Activated CD4-positive, alpha-beta T cell treated with anti-CD3 and anti-CD28 coated beads, Interleukin-2, amount 50 U/mL, for 48 hours (primary cell): ENCODE measurements around the gene RPL7L1.
"Not testable (repeated sequence)": the region's sequence is repeated elsewhere in the genome, so short reads cannot be mapped to it uniquely, and the experiment has no call there.

Experiments used
- DNase-seq, 2 experiments: peaks; one replicate each; pipeline ENCODE4 v3.0.0-alpha.2; 2020

The RPL7L1 gene

GRCh38 chr6:42891199-42891722 lies 11.8 kb downstream of the RPL7L1 start:
- no peak for DNase-seq

GRCh38 chr6:42894041-42894828 lies 14.8 kb downstream of the RPL7L1 start:
- not testable (repeated sequence) for DNase-seq

DNA sequence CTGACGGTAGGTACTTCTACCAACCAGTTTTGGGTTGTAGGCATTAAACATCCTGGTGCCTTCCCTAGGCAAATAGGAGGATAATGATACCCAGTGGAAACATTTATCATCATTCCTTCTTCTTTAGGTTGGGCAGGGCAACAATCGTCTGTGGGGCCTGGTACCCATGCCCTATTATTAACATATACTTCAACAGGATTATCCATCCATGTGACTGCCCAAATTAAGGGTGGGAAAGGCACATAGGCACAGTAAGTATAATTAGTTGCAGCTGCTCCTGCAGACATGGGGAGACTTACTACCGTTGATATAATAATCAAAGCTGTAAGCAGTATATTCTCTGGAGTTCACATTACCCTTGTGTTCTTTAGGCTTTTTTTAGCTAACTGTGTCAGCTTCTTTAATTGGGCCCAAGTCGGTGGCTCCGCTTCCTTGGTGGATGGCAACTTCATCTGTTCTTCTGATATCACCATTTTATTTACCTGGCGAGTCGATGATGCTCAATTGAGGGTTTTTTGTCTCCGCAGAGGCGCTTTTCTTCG lies 16.8 kb downstream of the RPL7L1 start:
- no peak for DNase-seq

DNA sequence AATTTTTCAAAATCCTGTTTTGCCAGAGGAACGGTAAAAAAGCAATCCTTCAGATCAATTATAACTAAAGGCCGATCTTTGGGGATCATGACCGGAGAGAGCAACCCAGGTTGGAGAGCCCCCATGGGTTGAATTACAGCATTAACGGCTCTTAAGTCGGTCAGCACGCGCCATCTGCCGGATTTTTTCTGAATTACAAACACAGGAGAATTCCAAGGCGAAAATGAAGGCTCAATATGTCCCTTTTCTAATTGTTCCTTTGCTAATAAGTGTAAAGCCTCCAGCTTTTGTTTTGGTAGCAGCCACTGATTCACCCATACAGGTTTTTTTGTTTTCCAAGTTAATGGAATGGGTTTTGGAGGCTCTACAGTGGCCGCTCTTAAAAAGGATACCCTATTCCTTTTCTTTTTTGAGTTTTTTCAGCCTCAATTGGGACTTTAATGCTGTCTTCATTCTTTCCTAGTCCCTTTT lies 19.5 kb downstream of the RPL7L1 start:
- peak; percentile 70 to 76 for DNase-seq

DNA sequence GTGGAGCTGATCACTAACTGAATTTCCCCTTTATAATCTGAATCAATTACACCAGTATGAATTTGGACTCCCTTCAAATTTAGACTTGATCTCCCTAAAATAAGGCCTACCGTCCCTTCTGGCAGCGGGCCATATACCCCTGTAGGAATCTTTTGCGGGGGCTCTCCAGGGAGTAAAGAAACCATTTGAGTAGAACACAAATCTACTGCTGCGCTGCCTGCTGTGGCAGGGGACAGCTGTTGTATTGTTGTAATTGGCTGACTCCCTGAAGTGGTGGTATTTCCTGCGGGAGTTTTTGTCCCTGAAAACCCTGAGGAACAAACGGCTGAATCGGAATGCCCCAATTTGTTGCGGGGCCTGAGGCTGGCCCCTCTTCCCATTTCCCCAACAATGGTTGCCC lies 20.5 kb downstream of the RPL7L1 start:
- no peak for DNase-seq

DNA sequence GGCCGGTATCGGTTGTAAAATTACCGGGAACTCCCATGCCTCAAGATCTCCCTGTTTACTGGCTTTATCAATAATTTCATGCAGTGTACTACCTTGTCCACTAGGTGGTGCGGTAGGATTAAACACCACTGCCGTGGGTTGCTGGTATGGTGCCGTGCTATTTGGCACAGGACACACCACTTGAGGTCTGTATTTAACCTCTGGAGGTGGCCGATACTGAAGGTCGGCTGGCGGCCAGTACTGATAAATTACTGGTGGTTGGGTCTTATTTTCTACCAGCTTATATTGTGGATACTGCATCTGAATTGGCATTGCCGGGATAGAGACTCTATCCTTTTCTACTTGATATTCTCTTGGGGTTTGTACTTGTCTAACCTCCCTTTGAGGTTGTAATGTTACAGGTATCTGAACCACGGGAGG lies 22.1 kb downstream of the RPL7L1 start:
- peak; percentile 57 to 70 for DNase-seq

DNA sequence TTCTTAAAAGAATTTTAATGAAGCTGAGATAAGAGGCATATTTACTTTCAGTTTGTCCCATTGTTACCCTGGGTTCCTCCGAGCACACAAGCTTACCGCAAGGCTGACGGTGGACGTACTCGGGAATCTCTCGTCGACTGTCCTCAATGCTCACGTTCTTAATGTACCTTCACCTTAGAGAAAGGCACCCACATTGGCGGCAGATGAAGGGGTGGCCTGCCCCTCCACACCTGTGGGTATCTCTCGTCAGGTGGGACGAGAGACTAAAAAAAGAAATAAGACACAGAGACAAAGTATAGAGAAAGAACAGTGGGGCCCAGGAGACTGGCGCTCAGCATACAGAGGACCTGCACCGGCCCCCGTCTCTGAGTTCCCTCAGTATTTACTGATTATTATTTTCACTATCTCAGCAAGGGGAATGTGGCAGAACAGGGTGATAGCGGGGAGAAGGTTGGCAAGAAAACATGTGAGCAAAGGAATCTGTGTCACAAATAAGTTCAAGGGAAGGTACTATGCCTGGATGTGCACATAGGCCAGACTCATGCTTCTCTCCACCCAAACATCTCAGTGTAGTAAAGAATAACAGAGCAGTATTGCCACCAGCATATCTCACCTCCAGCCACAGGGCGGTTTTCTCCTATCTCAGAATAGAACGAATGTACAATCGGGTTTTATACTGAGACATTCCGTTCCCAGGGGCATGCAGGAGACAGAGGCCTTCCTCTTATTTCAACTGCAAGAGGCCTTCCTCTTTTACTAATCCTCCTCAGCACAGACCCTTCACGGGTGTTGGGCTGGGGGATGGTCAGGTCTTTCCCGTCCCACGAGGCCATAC lies 23.2 kb downstream of the RPL7L1 start:
- not testable (repeated sequence) for DNase-seq

GRCh38 chr6:42904467-42904866 lies 25.1 kb downstream of the RPL7L1 start:
- no peak for DNase-seq

- no peak for DNase-seq
Observed at GRCh38 chr6:42907336-42907735, 27.9 kb downstream of the RPL7L1 start.

GRCh38 chr6:42909835-42910234 lies 30.4 kb downstream of the RPL7L1 start:
- DNase-seq, result no peak

- DNase-seq, result no peak
Observed at GRCh38 chr6:42911171-42912021, 32.0 kb downstream of the RPL7L1 start.

GRCh38 chr6:42914546-42914945 lies 35.1 kb downstream of the RPL7L1 start:
- no peak for DNase-seq

GRCh38 chr6:42915732-42916131 lies 36.3 kb downstream of the RPL7L1 start, which contains the start of gene PTCRA:
PTCRA (plus strand) TSS chr6:42916053; CDS start chr6:42916070, 17 bp downstream.
- DNase-seq, result no peak

DNA sequence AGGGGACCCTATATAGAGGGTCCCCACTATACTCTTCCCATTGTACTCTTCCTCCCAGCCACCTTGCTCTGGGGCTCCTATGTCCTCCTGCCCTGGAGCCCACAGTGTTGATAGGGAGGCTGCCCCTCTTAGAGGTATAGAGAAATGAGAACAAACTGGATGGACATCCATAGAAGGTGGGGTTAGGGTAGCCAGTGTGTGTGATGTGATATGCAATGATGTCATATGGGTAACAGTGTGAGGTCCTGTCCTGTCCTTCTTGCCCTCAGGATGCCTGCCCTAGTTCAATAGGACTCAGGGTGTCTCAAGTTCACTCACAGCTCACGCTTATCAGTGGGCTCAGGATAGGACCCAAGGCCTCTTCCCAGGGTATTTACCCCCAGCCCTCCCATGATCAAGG lies 36.9 kb downstream of the RPL7L1 start:
- DNase-seq, result no peak

DNA sequence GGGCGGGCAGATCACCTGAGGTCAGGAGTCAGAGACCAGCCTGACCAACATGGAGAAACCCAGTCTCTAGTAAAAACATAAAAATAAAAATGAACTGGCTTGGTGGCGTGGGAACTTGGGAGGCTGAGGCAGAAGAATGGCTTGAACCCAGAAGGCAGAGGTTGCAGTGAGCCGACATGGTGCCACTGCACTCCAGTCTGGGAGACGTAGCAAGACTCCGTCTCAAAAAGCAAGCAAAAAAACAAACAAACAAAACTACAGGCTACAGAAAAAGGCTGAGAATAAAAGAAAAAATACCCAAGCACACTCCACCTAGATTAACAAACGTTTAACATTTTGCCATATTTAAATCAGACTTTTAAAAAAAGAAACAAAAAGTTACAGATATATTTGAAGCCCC lies 42.4 kb downstream of the RPL7L1 start:
- DNase-seq, result no peak

GRCh38 chr6:42923666-42924065 lies 44.2 kb downstream of the RPL7L1 start:
- no peak for DNase-seq

DNA sequence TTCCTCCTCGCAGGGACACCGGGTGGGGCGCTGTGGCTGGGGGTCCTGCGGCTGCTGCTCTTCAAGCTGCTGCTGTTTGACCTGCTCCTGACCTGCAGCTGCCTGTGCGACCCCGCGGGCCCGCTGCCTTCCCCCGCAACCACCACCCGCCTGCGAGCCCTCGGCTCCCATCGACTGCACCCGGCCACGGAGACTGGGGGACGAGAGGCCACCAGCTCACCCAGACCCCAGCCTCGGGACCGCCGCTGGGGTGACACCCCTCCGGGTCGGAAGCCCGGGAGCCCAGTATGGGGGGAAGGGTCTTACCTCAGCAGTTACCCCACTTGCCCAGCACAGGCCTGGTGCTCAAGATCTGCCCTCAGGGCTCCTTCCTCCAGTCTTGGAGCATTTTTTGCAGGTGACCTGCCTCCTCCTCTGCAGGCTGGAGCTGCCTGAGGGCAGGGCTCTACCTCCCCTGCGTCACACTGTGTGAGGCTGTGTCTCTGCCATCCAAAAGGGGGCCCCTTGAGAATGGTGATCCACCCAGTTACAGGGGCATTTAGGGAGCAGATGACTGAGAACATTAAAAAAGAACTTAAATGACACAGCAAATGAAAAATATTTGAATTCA lies 45.9 kb downstream of the RPL7L1 start:
- DNase-seq, result no peak

DNA sequence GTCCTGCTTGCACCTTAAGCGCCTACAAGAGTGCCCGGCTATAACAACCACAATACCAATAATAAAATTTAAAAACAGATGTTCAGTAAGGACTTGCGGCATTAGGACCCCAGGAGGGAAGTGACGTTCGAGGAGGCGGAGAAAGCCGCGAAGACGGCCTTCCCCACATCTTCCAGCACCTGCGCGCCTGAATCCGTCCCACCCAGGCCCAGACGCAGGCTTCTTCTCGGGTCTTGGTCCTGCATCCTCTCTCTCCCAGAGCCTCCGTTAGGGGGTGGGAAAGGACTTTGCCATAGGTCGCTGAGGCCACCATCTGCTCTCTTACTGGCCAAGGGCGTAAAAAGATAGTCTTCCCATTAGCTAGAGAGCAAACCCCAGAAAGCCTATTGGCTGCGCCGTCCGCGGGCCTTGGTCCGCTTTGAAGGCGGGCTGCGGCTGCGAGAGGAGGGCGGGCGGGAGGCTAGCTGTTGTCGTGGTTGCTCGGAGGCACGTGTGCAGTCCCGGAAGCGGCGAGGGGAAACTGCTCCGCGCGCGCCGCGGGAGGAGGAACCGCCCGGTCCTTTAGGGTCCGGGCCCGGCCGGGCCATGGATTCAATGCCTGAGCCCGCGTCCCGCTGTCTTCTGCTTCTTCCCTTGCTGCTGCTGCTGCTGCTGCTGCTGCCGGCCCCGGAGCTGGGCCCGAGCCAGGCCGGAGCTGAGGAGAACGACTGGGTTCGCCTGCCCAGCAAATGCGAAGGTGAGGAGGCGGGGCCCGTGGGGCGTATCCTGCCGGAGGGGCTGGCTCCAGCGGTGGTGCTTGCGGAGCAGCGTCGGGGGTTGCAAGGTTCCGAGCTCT lies 49.8 kb downstream of the RPL7L1 start, which contains the start of gene CNPY3:
Gene CNPY3, plus strand, starts transcription at position 495 of the 835 bp plus-strand sequence. Its CDS starts 91 bp downstream, at position 586.
- DNase-seq, result peak; percentile 94 to 96

DNA sequence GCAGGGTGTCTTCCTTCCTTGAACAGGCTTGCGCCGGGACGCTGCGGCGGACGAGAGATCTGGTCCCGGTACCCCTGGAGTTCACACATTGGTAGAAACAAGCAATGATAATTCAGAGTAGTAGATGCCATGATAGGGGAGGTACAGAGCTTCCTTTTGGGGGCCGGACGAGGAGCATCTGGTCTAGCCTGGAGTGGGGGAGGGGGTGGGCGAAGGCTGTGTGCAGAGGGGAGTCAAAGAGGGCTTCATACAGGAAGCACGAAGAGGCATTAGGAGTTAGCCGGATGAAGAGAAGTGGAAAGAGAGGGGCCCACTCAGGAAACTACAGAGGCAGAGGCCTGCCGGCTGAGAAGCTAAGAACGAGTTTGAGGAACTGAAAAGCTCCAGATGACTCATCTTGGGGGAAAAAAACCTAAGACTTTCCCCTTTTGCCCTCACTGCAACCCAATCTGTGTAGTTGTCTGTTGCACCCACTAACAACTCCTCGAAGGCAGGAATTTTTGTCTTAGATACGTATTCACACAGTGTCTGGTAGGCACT lies 50.5 kb downstream of the RPL7L1 start:
- peak; percentile 61 to 71 for DNase-seq

DNA sequence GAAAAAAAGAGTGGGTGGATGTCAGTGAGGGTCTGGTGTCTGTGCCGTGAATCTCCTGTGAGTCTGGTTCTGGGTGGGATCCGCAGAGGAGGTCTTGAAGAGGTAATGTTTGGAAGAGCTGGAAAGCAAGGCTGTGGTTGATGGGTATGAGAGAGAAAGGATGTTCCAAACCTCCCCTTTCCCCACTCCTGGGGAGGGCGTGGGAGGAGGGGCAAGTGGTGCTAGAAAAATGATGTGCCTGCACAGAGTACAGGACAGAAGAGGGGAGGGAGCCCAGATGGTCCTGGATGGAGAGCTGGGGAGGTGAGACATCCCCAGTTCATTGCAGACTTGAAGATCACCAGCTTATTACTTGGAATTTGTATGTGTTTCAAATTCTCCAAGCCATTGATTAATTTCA lies 53.0 kb downstream of the RPL7L1 start:
- no peak for DNase-seq
